WTC11 (cell line): ENCODE measurements around the gene ROBO1. TPM values are rescaled to one million over a fixed set of nuclear protein-coding genes. Genes with fewer than 3 reads are reported as not detected.

Source experiments
- ATAC-seq: fragments of 200-7000 bp; cut with Tn5 transposase; 2 replicates; pipeline ENCODE4 v1.10.0; 2021; ENCODE audit warnings: mild to moderate bottlenecking, moderate library complexity
- CTCF ChIA-PET: fragments of 300-600 bp; sonication (Branson Sonifier 250); formaldehyde crosslinking; loops from one replicate; lab custom pipeline; 2021; ENCODE audit warnings: antibody characterized with exemption; lab: Charles Lee
- POLR2A ChIA-PET: fragments of 350-600 bp; sonication (Branson Sonifier 250); formaldehyde crosslinking; loops from one replicate; lab custom pipeline; 2021; ENCODE audit warnings: antibody characterized with exemption; lab: Charles Lee
- DNase-seq: peaks from one replicate; pipeline ENCODE4 v3.0.0; 2021; ENCODE audit warnings: low spot score
- H3K27ac Mint-ChIP-seq: 2 replicates; pipeline ENCODE4 v1.8.0; 2021; ENCODE audit warnings: mixed read lengths
- H3K27me3 Mint-ChIP-seq: 2 replicates; pipeline ENCODE4 v1.8.0; 2021; ENCODE audit warnings: low read depth, mild to moderate bottlenecking, moderate library complexity, mixed read lengths
- H3K36me3 Mint-ChIP-seq: 2 replicates; pipeline ENCODE4 v1.8.0; 2021; ENCODE audit warnings: mixed read lengths
- H3K4me1 Mint-ChIP-seq: 2 replicates; pipeline ENCODE4 v1.8.0; 2022; ENCODE audit warnings: mixed read lengths
- H3K4me3 Mint-ChIP-seq: 2 replicates; pipeline ENCODE4 v1.8.0; 2021; ENCODE audit warnings: mild to moderate bottlenecking, moderate library complexity, mixed read lengths
- H3K9me3 Mint-ChIP-seq: 2 replicates; pipeline ENCODE4 v1.8.0; 2021; ENCODE audit warnings: mixed read lengths
- CBFB ChIP-seq: sonication (generic); formaldehyde crosslinking; IDR thresholded peaks from 2 replicates; pipeline ENCODE4 v1.8.1; 2022; ENCODE audit warnings: mild to moderate bottlenecking, low read depth, missing genetic modification reagents
- CREB1 ChIP-seq: sonication (generic); formaldehyde crosslinking; IDR thresholded peaks from 2 replicates; pipeline ENCODE4 v1.8.0; 2023; ENCODE audit warnings: mild to moderate bottlenecking, missing genetic modification reagents
- EMX1 ChIP-seq: fragments of 250-450 bp; sonication (Bioruptor Pico); IDR thresholded peaks from 2 replicates; pipeline ENCODE4 v1.8.0; 2021; ENCODE audit warnings: mild to moderate bottlenecking
- GABPB1 ChIP-seq: sonication (generic); formaldehyde crosslinking; IDR thresholded peaks from 2 replicates; pipeline ENCODE4 v1.8.1; 2023; ENCODE audit warnings: mild to moderate bottlenecking, missing genetic modification reagents
- HMGA2 ChIP-seq: fragments of 250-450 bp; sonication (Bioruptor Pico); IDR thresholded peaks from 2 replicates; pipeline ENCODE4 v1.4.0; 2021; ENCODE audit warnings: mild to moderate bottlenecking, moderate library complexity
- JAZF1 ChIP-seq: fragments of 250-450 bp; sonication (Bioruptor Pico); IDR thresholded peaks from 2 replicates; pipeline ENCODE4 v1.9.0; 2021; ENCODE audit warnings: moderate library complexity, mild to moderate bottlenecking, inconsistent platforms
- MYBL2 ChIP-seq: sonication (generic); formaldehyde crosslinking; IDR thresholded peaks from 2 replicates; pipeline ENCODE4 v1.8.1; 2023; ENCODE audit warnings: mild to moderate bottlenecking, moderate library complexity, missing genetic modification reagents
- NFYB ChIP-seq: sonication (generic); formaldehyde crosslinking; conservative IDR thresholded peaks from 2 replicates; pipeline ENCODE4 v1.8.0; 2022; ENCODE audit warnings: low read depth, missing genetic modification reagents
- RELA ChIP-seq: sonication (generic); formaldehyde crosslinking; IDR thresholded peaks from 2 replicates; pipeline ENCODE4 v1.8.1; 2022; ENCODE audit warnings: missing genetic modification reagents, mild to moderate bottlenecking, borderline replicate concordance
- RORB ChIP-seq: fragments of 250-450 bp; sonication (Bioruptor Pico); IDR thresholded peaks from 2 replicates; pipeline ENCODE4 v1.9.0; 2021; ENCODE audit warnings: mild to moderate bottlenecking
- TEAD4 ChIP-seq: sonication (generic); formaldehyde crosslinking; IDR thresholded peaks from 2 replicates; pipeline ENCODE4 v1.8.0; 2022; ENCODE audit warnings: mild to moderate bottlenecking, missing genetic modification reagents
- total RNA-seq: library from RNA; stranded (reverse); gene quantifications from 3 replicates; pipeline ENCODE4 v1.2.3, GENCODE V29; 2021
- TF ChIP-seq, protein P1 (sequence below): sonication (generic); formaldehyde crosslinking; IDR thresholded peaks from 2 replicates; pipeline ENCODE4 v1.8.0; 2022; ENCODE audit warnings: mild to moderate bottlenecking, missing genetic modification reagents
- TF ChIP-seq, protein P2 (sequence below): sonication (generic); formaldehyde crosslinking; IDR thresholded peaks from 2 replicates; pipeline ENCODE4 v1.8.0; 2022; ENCODE audit warnings: mild to moderate bottlenecking, missing genetic modification reagents
- TF ChIP-seq, protein P3 (sequence below): fragments of 250-450 bp; sonication (Bioruptor Pico); IDR thresholded peaks from 2 replicates; pipeline ENCODE4 v1.8.0; 2021; ENCODE audit warnings: mild to moderate bottlenecking
- TF ChIP-seq, protein P4 (sequence below): sonication (generic); formaldehyde crosslinking; IDR thresholded peaks from 2 replicates; pipeline ENCODE4 v1.8.0; 2022; ENCODE audit warnings: mild to moderate bottlenecking, missing genetic modification reagents
- TF ChIP-seq, protein P5 (sequence below): sonication (generic); formaldehyde crosslinking; IDR thresholded peaks from 2 replicates; pipeline ENCODE4 v1.8.1; 2023; ENCODE audit warnings: mild to moderate bottlenecking, missing genetic modification reagents
- TF ChIP-seq, protein P6 (sequence below): sonication (generic); formaldehyde crosslinking; IDR thresholded peaks from 2 replicates; pipeline ENCODE4 v1.8.0; 2023; ENCODE audit warnings: missing genetic modification reagents
- TF ChIP-seq, protein P7 (sequence below): sonication (generic); formaldehyde crosslinking; IDR thresholded peaks from 2 replicates; pipeline ENCODE4 v1.8.1; 2023; ENCODE audit warnings: mild to moderate bottlenecking, missing genetic modification reagents, borderline replicate concordance
- TF ChIP-seq, protein P8 (sequence below): fragments of 200-600 bp; IDR thresholded peaks from 2 replicates; pipeline ENCODE4 v1.8.0; 2022; ENCODE audit warnings: antibody characterized with exemption
- TF ChIP-seq, protein P9 (sequence below): sonication (generic); formaldehyde crosslinking; IDR thresholded peaks from 2 replicates; pipeline ENCODE4 v1.8.0; 2023; ENCODE audit warnings: missing genetic modification reagents, mild to moderate bottlenecking, borderline replicate concordance

Gene ROBO1
- total RNA-seq, 1 experiment from 2014 or later: 90.9 TPM

DNA sequence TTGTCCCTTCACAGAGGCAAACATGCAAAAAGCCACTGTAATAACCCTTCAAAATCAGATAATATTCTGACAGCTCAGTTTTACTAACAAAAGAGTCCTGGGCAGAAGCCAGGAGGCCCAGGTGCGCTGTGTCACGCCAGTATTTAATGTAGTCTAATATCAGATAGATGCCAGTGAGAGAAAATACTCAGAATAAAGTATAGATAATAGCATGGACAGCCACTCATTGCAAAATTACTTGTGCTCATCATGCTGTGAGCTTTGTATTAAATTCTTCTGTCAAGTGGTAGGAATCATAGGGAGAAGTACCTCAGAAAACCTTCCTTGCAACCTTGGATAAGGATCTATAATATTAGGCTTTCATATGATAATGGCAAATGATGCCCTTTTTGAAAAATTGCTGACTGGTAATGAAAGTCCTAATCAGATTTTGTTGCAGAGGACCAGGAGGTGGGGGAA lies 1154.3 kb downstream of the ROBO1 start:
- H3K27me3 Mint-ChIP-seq: no peaks in the 10 kb centered on the region
- H3K9me3 Mint-ChIP-seq: no peaks in the 10 kb centered on the region

More for the DNA sequence above, 1154.3 kb downstream of the ROBO1 start:
- TF ChIP-seq, protein P1, sequence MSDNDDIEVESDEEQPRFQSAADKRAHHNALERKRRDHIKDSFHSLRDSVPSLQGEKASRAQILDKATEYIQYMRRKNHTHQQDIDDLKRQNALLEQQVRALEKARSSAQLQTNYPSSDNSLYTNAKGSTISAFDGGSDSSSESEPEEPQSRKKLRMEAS: no peak
- no peak for TF ChIP-seq MYBL2 (CRISPR knock-in tag)
- TF ChIP-seq CBFB (CRISPR knock-in tag): no peak
- TF ChIP-seq RELA (CRISPR knock-in tag): no peak
- no peak for TF ChIP-seq EMX1
- TF ChIP-seq, protein P2, sequence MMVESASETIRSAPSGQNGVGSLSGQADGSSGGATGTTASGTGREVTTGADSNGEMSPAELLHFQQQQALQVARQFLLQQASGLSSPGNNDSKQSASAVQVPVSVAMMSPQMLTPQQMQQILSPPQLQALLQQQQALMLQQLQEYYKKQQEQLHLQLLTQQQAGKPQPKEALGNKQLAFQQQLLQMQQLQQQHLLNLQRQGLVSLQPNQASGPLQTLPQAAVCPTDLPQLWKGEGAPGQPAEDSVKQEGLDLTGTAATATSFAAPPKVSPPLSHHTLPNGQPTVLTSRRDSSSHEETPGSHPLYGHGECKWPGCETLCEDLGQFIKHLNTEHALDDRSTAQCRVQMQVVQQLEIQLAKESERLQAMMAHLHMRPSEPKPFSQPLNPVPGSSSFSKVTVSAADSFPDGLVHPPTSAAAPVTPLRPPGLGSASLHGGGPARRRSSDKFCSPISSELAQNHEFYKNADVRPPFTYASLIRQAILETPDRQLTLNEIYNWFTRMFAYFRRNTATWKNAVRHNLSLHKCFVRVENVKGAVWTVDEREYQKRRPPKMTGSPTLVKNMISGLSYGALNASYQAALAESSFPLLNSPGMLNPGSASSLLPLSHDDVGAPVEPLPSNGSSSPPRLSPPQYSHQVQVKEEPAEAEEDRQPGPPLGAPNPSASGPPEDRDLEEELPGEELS (CRISPR knock-in tag): no peak
- no peak for TF ChIP-seq JAZF1
- TF ChIP-seq, protein P3, sequence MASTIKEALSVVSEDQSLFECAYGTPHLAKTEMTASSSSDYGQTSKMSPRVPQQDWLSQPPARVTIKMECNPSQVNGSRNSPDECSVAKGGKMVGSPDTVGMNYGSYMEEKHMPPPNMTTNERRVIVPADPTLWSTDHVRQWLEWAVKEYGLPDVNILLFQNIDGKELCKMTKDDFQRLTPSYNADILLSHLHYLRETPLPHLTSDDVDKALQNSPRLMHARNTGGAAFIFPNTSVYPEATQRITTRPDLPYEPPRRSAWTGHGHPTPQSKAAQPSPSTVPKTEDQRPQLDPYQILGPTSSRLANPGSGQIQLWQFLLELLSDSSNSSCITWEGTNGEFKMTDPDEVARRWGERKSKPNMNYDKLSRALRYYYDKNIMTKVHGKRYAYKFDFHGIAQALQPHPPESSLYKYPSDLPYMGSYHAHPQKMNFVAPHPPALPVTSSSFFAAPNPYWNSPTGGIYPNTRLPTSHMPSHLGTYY: no peak
- TF ChIP-seq, protein P4, sequence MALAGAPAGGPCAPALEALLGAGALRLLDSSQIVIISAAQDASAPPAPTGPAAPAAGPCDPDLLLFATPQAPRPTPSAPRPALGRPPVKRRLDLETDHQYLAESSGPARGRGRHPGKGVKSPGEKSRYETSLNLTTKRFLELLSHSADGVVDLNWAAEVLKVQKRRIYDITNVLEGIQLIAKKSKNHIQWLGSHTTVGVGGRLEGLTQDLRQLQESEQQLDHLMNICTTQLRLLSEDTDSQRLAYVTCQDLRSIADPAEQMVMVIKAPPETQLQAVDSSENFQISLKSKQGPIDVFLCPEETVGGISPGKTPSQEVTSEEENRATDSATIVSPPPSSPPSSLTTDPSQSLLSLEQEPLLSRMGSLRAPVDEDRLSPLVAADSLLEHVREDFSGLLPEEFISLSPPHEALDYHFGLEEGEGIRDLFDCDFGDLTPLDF: no peak
- TF ChIP-seq, protein P5, sequence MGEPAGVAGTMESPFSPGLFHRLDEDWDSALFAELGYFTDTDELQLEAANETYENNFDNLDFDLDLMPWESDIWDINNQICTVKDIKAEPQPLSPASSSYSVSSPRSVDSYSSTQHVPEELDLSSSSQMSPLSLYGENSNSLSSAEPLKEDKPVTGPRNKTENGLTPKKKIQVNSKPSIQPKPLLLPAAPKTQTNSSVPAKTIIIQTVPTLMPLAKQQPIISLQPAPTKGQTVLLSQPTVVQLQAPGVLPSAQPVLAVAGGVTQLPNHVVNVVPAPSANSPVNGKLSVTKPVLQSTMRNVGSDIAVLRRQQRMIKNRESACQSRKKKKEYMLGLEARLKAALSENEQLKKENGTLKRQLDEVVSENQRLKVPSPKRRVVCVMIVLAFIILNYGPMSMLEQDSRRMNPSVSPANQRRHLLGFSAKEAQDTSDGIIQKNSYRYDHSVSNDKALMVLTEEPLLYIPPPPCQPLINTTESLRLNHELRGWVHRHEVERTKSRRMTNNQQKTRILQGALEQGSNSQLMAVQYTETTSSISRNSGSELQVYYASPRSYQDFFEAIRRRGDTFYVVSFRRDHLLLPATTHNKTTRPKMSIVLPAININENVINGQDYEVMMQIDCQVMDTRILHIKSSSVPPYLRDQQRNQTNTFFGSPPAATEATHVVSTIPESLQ (CRISPR knock-in tag): no peak
- no peak for TF ChIP-seq NFYB
- TF ChIP-seq TEAD4: no peak
- TF ChIP-seq GABPB1 (CRISPR knock-in tag): no peak
- TF ChIP-seq, protein P6, sequence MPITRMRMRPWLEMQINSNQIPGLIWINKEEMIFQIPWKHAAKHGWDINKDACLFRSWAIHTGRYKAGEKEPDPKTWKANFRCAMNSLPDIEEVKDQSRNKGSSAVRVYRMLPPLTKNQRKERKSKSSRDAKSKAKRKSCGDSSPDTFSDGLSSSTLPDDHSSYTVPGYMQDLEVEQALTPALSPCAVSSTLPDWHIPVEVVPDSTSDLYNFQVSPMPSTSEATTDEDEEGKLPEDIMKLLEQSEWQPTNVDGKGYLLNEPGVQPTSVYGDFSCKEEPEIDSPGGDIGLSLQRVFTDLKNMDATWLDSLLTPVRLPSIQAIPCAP: no peak
- TF ChIP-seq CREB1 (CRISPR knock-in tag): no peak
- TF ChIP-seq HMGA2 (CRISPR knock-in tag): no peak
- TF ChIP-seq, protein P7, sequence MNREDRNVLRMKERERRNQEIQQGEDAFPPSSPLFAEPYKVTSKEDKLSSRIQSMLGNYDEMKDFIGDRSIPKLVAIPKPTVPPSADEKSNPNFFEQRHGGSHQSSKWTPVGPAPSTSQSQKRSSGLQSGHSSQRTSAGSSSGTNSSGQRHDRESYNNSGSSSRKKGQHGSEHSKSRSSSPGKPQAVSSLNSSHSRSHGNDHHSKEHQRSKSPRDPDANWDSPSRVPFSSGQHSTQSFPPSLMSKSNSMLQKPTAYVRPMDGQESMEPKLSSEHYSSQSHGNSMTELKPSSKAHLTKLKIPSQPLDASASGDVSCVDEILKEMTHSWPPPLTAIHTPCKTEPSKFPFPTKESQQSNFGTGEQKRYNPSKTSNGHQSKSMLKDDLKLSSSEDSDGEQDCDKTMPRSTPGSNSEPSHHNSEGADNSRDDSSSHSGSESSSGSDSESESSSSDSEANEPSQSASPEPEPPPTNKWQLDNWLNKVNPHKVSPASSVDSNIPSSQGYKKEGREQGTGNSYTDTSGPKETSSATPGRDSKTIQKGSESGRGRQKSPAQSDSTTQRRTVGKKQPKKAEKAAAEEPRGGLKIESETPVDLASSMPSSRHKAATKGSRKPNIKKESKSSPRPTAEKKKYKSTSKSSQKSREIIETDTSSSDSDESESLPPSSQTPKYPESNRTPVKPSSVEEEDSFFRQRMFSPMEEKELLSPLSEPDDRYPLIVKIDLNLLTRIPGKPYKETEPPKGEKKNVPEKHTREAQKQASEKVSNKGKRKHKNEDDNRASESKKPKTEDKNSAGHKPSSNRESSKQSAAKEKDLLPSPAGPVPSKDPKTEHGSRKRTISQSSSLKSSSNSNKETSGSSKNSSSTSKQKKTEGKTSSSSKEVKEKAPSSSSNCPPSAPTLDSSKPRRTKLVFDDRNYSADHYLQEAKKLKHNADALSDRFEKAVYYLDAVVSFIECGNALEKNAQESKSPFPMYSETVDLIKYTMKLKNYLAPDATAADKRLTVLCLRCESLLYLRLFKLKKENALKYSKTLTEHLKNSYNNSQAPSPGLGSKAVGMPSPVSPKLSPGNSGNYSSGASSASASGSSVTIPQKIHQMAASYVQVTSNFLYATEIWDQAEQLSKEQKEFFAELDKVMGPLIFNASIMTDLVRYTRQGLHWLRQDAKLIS: no peak
- TF ChIP-seq, protein P8, sequence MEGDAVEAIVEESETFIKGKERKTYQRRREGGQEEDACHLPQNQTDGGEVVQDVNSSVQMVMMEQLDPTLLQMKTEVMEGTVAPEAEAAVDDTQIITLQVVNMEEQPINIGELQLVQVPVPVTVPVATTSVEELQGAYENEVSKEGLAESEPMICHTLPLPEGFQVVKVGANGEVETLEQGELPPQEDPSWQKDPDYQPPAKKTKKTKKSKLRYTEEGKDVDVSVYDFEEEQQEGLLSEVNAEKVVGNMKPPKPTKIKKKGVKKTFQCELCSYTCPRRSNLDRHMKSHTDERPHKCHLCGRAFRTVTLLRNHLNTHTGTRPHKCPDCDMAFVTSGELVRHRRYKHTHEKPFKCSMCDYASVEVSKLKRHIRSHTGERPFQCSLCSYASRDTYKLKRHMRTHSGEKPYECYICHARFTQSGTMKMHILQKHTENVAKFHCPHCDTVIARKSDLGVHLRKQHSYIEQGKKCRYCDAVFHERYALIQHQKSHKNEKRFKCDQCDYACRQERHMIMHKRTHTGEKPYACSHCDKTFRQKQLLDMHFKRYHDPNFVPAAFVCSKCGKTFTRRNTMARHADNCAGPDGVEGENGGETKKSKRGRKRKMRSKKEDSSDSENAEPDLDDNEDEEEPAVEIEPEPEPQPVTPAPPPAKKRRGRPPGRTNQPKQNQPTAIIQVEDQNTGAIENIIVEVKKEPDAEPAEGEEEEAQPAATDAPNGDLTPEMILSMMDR: no peak
- TF ChIP-seq RORB: no peak
- TF ChIP-seq, protein P9, sequence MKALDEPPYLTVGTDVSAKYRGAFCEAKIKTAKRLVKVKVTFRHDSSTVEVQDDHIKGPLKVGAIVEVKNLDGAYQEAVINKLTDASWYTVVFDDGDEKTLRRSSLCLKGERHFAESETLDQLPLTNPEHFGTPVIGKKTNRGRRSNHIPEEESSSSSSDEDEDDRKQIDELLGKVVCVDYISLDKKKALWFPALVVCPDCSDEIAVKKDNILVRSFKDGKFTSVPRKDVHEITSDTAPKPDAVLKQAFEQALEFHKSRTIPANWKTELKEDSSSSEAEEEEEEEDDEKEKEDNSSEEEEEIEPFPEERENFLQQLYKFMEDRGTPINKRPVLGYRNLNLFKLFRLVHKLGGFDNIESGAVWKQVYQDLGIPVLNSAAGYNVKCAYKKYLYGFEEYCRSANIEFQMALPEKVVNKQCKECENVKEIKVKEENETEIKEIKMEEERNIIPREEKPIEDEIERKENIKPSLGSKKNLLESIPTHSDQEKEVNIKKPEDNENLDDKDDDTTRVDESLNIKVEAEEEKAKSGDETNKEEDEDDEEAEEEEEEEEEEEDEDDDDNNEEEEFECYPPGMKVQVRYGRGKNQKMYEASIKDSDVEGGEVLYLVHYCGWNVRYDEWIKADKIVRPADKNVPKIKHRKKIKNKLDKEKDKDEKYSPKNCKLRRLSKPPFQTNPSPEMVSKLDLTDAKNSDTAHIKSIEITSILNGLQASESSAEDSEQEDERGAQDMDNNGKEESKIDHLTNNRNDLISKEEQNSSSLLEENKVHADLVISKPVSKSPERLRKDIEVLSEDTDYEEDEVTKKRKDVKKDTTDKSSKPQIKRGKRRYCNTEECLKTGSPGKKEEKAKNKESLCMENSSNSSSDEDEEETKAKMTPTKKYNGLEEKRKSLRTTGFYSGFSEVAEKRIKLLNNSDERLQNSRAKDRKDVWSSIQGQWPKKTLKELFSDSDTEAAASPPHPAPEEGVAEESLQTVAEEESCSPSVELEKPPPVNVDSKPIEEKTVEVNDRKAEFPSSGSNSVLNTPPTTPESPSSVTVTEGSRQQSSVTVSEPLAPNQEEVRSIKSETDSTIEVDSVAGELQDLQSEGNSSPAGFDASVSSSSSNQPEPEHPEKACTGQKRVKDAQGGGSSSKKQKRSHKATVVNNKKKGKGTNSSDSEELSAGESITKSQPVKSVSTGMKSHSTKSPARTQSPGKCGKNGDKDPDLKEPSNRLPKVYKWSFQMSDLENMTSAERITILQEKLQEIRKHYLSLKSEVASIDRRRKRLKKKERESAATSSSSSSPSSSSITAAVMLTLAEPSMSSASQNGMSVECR: no peak
- H3K4me1 Mint-ChIP-seq: no peaks in the 10 kb centered on the region
- no peak overlapping the region for H3K27ac Mint-ChIP-seq
- peaks cover 23% of the 10 kb centered on the region for H3K36me3 Mint-ChIP-seq
- ATAC-seq: no peak
- DNase-seq: no peak
- POLR2A ChIA-PET: no interaction called here
- no peak overlapping the region for H3K4me3 Mint-ChIP-seq
- CTCF ChIA-PET: no interaction called here
